NCI-H82 treated with DMSO at 0.1 percent for 48 hours (cell line): Measurements from ENCODE around the gene DDX46.
"Not testable (repeated sequence)": the region's sequence is repeated elsewhere in the genome, so short reads cannot be mapped to it uniquely, and the experiment has no call there.

Experiments used
- DNase-seq: peaks from one replicate; lab custom pipeline; 2025; ENCODE audit not compliant: unreplicated experiment; lab: John Stamatoyannopoulos, UW

DDX46 gene

GRCh38 chr5:134784946-134785620 lies 26.5 kb downstream of the DDX46 start:
- DNase-seq: no peak

GRCh38 chr5:134787692-134788091 lies 29.1 kb downstream of the DDX46 start:
- no peak for DNase-seq

GRCh38 chr5:134791580-134791979 lies 33.0 kb downstream of the DDX46 start:
- DNase-seq: no peak

- DNase-seq: no peak
These were observed 33.7 kb downstream of the DDX46 start for GRCh38 chr5:134792286-134792685.

- no peak for DNase-seq
These were observed 34.5 kb downstream of the DDX46 start for GRCh38 chr5:134793111-134793510.

GRCh38 chr5:134794082-134794481 lies 35.5 kb downstream of the DDX46 start:
- DNase-seq: no peak

- DNase-seq: no peak
These were observed 36.2 kb downstream of the DDX46 start for GRCh38 chr5:134794819-134795218.

- no peak for DNase-seq
These were observed 39.9 kb downstream of the DDX46 start for GRCh38 chr5:134798468-134798867.

GRCh38 chr5:134803821-134804220 lies 45.2 kb downstream of the DDX46 start:
- no peak for DNase-seq

- no peak for DNase-seq
These were observed 54.8 kb downstream of the DDX46 start for GRCh38 chr5:134813407-134813806.

GRCh38 chr5:134813827-134814226 lies 55.2 kb downstream of the DDX46 start:
- DNase-seq: no peak

GRCh38 chr5:134817006-134817405 lies 58.4 kb downstream of the DDX46 start:
- DNase-seq: no peak

GRCh38 chr5:134818776-134819175 lies 60.2 kb downstream of the DDX46 start:
- no peak for DNase-seq

- no peak for DNase-seq
These were observed 60.9 kb downstream of the DDX46 start for GRCh38 chr5:134819407-134819963.

GRCh38 chr5:134821841-134822240 lies 63.3 kb downstream of the DDX46 start:
- no peak for DNase-seq

GRCh38 chr5:134824681-134825080 lies 66.1 kb downstream of the DDX46 start:
- DNase-seq: no peak

GRCh38 chr5:134825212-134825611 lies 66.6 kb downstream of the DDX46 start:
- DNase-seq: no peak

GRCh38 chr5:134833340-134834032 lies 74.9 kb downstream of the DDX46 start:
- no peak for DNase-seq

GRCh38 chr5:134835623-134836022 lies 77.0 kb downstream of the DDX46 start:
- no peak for DNase-seq

GRCh38 chr5:134837530-134838181 lies 79.1 kb downstream of the DDX46 start:
- DNase-seq: no peak

- not testable (repeated sequence) for DNase-seq
These were observed 79.8 kb downstream of the DDX46 start for GRCh38 chr5:134838361-134838760.

GRCh38 chr5:134840811-134841210 lies 82.2 kb downstream of the DDX46 start:
- peak; percentile 11 for DNase-seq
